Amniotic epithelial cell (primary cell): ENCODE measurements around the gene UACA.

Experiments used
- DNase-seq: peaks from one replicate; pipeline ENCODE4 v3.0.0-alpha.2; 2010; ENCODE audit warnings: low read depth

The UACA gene

GRCh38 chr15:70783041-70783440, 19.7 kb upstream of the UACA start:
- DNase-seq: no peak

GRCh38 chr15:70781236-70781635, 17.9 kb upstream of the UACA start:
- no peak for DNase-seq

- peak; percentile 82 for DNase-seq
These were observed 15.1 kb upstream of the UACA start for GRCh38 chr15:70778258-70779076.

GRCh38 chr15:70777170-70777926, 14.0 kb upstream of the UACA start:
- no peak for DNase-seq

GRCh38 chr15:70775160-70775559, 11.8 kb upstream of the UACA start:
- peak; percentile 58 for DNase-seq

- DNase-seq: no peak
These were observed 9.0 kb upstream of the UACA start for GRCh38 chr15:70772402-70772801.

- DNase-seq: no peak
These were observed 7.5 kb upstream of the UACA start for GRCh38 chr15:70770863-70771262.

- DNase-seq: no peak
These were observed 5.0 kb upstream of the UACA start for GRCh38 chr15:70768257-70768883.

- no peak for DNase-seq
These were observed 4.3 kb upstream of the UACA start for GRCh38 chr15:70767667-70768066.

GRCh38 chr15:70766597-70766996, 3.2 kb upstream of the UACA start:
- no peak for DNase-seq

- no peak for DNase-seq
These were observed 2.3 kb upstream of the UACA start for GRCh38 chr15:70765504-70766281.

- no peak for DNase-seq
These were observed 782 bp upstream of the UACA start for GRCh38 chr15:70763950-70764730.

GRCh38 chr15:70762469-70763119, 764 bp downstream of the UACA start:
- DNase-seq: peak; percentile 73

- no peak for DNase-seq
These were observed 1.4 kb downstream of the UACA start for GRCh38 chr15:70761931-70762468.

- no peak for DNase-seq
These were observed 2.3 kb downstream of the UACA start for GRCh38 chr15:70761046-70761445.

GRCh38 chr15:70758790-70759462, 4.4 kb downstream of the UACA start:
- DNase-seq: no peak

GRCh38 chr15:70757627-70758026, 5.7 kb downstream of the UACA start:
- no peak for DNase-seq

GRCh38 chr15:70754862-70755261, 8.5 kb downstream of the UACA start:
- no peak for DNase-seq

GRCh38 chr15:70753101-70753829, 10.1 kb downstream of the UACA start:
- no peak for DNase-seq
